Measurements from ENCODE around the gene HNRNPAB. TPM values are rescaled to one million over a fixed set of nuclear protein-coding genes. Genes with fewer than 3 reads are reported as not detected.

Gene HNRNPAB
- total RNA-seq, 1 experiment from 2014 or later: 547 TPM

DNA sequence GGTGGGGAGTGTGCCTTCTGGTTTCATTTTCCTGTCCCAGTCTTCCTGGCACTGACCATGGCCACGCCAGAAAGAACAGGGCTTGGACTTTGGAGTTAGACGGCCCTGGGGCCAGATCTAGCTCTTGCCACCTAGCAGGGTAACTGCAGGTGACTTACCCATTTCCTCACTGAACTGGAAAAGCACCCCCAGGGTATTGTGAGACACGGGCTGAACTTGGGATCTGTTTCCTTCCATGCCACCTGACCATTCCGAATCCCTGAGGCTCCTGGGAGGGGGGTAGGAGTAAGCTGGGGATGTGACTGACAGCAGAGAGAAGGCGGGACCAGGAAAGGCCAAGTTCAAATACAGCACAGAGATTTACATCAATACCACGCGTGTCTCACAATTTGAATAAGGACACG, 9.4 kb downstream of the HNRNPAB start:
- no peak overlapping the region for H3K4me3 Mint-ChIP-seq
- TF ChIP-seq, protein P1, sequence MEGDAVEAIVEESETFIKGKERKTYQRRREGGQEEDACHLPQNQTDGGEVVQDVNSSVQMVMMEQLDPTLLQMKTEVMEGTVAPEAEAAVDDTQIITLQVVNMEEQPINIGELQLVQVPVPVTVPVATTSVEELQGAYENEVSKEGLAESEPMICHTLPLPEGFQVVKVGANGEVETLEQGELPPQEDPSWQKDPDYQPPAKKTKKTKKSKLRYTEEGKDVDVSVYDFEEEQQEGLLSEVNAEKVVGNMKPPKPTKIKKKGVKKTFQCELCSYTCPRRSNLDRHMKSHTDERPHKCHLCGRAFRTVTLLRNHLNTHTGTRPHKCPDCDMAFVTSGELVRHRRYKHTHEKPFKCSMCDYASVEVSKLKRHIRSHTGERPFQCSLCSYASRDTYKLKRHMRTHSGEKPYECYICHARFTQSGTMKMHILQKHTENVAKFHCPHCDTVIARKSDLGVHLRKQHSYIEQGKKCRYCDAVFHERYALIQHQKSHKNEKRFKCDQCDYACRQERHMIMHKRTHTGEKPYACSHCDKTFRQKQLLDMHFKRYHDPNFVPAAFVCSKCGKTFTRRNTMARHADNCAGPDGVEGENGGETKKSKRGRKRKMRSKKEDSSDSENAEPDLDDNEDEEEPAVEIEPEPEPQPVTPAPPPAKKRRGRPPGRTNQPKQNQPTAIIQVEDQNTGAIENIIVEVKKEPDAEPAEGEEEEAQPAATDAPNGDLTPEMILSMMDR (conservative IDR thresholded peaks at IDR 0.05): no peak
- H2AK5ac ChIP-seq (ENCODE audit: insufficient read length, low read length): no peak overlapping the region
- no peak overlapping the region for H3K23ac ChIP-seq (ENCODE audit: insufficient read length, low read depth, low read length)
- no peaks in the 10 kb centered on the region for H3K27me3 ChIP-seq (ENCODE audit: insufficient read depth, low read length)
- H3K4me1 Mint-ChIP-seq: peaks cover 16 to 20% of the 10 kb centered on the region in 2 experiments
- H3K23me2 ChIP-seq (ENCODE audit: insufficient read length, low read depth, low read length, poor library complexity, severe bottlenecking): no peaks in the 10 kb centered on the region
- H2BK12ac ChIP-seq (ENCODE audit: insufficient read length, low read depth, low read length): no peak overlapping the region
- no peak overlapping the region for H2BK5ac ChIP-seq (ENCODE audit: insufficient read length, low read length)
- no peak overlapping the region for H3K9ac ChIP-seq (ENCODE audit: extremely low read depth, insufficient read length, low read length)
- no peak overlapping the region for H3K56ac ChIP-seq (ENCODE audit: insufficient read length, low read depth, low read length)
- H3K79me1 ChIP-seq (ENCODE audit: insufficient read depth, low read depth, low read length, poor library complexity, severe bottlenecking): no peaks in the 10 kb centered on the region
- H3T11ph ChIP-seq (ENCODE audit: low read length): no peak overlapping the region
- peaks cover 9% of the 10 kb centered on the region; the same call in 1 of the 2 replicates for H3K27me3 Mint-ChIP-seq (ENCODE audit: low read depth)
- H3K36me3 Mint-ChIP-seq (ENCODE audit: insufficient read depth in 1 of 3, low read depth in 3 of 3): peaks cover 43 to 95% (median 89%) of the 10 kb centered on the region in 3 experiments; a peak in 6 of 7 replicates
- DNase-seq: no peak
- no peak overlapping the region for H3K27ac Mint-ChIP-seq
- H3K18ac ChIP-seq (ENCODE audit: insufficient read length, low read depth, low read length): no peak overlapping the region
- no peaks in the 10 kb centered on the region; the same call in 1 of the 2 replicates for H3K79me2 ChIP-seq (ENCODE audit: insufficient read depth, low read length)
- H2BK15ac ChIP-seq (ENCODE audit: low read depth, low read length): no peak overlapping the region
- H3K14ac ChIP-seq (ENCODE audit: insufficient read depth, low read length): no peak overlapping the region
- H4K20me1 ChIP-seq (ENCODE audit: control insufficient read depth, insufficient read depth, insufficient read length): no peaks in the 10 kb centered on the region
- no peak overlapping the region for H4K91ac ChIP-seq (ENCODE audit: insufficient read length, low read depth, low read length)
- no peak overlapping the region for H3K27ac ChIP-seq (ENCODE audit: insufficient read length, low read depth, low read length)
- WGBS (ENCODE audit: extremely low coverage, insufficient read length, low lambda C conversion rate): no CpG with 5 or more reads among the region's 8 CpGs
- no peaks in the 10 kb centered on the region for H3K9me3 ChIP-seq (ENCODE audit: control insufficient read depth, low read depth, low read length)
- H2BK120ac ChIP-seq (ENCODE audit: low read depth, low read length, poor library complexity, severe bottlenecking): no peak overlapping the region
- H3K9me3 Mint-ChIP-seq: no peaks in the 10 kb centered on the region
- no peak overlapping the region for H2BK20ac ChIP-seq (ENCODE audit: low read depth, low read length, poor library complexity, severe bottlenecking)
- no peak overlapping the region for H4K8ac ChIP-seq (replicated peaks; ENCODE audit: insufficient read length, low read depth, low read length)
- H3K4me1 ChIP-seq (ENCODE audit: insufficient read depth, low read length): no peaks in the 10 kb centered on the region
- H4K5ac ChIP-seq (ENCODE audit: insufficient read length, low read depth, low read length): no peak overlapping the region
- H3K4ac ChIP-seq (ENCODE audit: low read depth, low read length): no peak overlapping the region
- H2AFZ ChIP-seq (ENCODE audit: low read length): no peak overlapping the region
- no peak overlapping the region for H3K4me2 ChIP-seq (ENCODE audit: insufficient read depth, insufficient read length, low read length)
